Thymus (tissue), 11 donors: Measurements from ENCODE around the gene TCF7. TPM values are rescaled to one million over a fixed set of nuclear protein-coding genes. Genes with fewer than 3 reads are reported as not detected.

Experiments used
- DNase-seq, 9 donors: peaks; one replicate each; pipeline ENCODE4 v3.0.0-alpha.2; 2013; ENCODE audit warnings: low spot score in 9 of 9, low read depth in 6 of 9, missing footprints in 1 of 9
- H3K27ac ChIP-seq, 2 donors: one replicate each; pipeline ENCODE4 v1.5.1; 2013; ENCODE audit warnings: control low read depth in 1 of 2, low read depth in 1 of 2, low read length in 1 of 2, mild to moderate bottlenecking in 1 of 2, moderate library complexity in 1 of 2
- H3K27me3 ChIP-seq, 2 donors: one replicate each; pipeline ENCODE4 v1.5.1; 2013; ENCODE audit warnings: low read length in 1 of 2; ENCODE audit not compliant: control insufficient read depth in 2 of 2, insufficient read depth in 1 of 2
- H3K36me3 ChIP-seq, 2 donors: one replicate each; pipeline ENCODE4 v1.5.1; 2013; ENCODE audit warnings: low read length in 1 of 2, mild to moderate bottlenecking in 1 of 2, moderate library complexity in 1 of 2; ENCODE audit not compliant: control insufficient read depth in 2 of 2, insufficient read depth in 2 of 2
- H3K4me1 ChIP-seq, 2 donors: one replicate each; pipeline ENCODE4 v1.5.1; 2013; ENCODE audit warnings: low read length in 2 of 2; ENCODE audit not compliant: control insufficient read depth in 2 of 2, insufficient read depth in 2 of 2
- H3K4me3 ChIP-seq, 2 donors: one replicate each; pipeline ENCODE4 v1.5.1; 2013; ENCODE audit warnings: low read length in 2 of 2, control low read depth in 1 of 2, mild to moderate bottlenecking in 1 of 2
- H3K9me3 ChIP-seq, 2 donors: one replicate each; pipeline ENCODE4 v1.5.1; 2013; ENCODE audit warnings: low read length in 1 of 2, mild to moderate bottlenecking in 1 of 2; ENCODE audit not compliant: control insufficient read depth in 2 of 2, insufficient read depth in 1 of 2
- WGBS: extraction: QIAGEN DNeasy Blood & Tissue Kit; methylation state at CpG from one replicate; pipeline ENCODE4 v1.1.7; 2013; 5-methylcytosine and 5-hydroxymethylcytosine counted together
- polyA plus RNA-seq: library from polyadenylated mRNA; stranded (reverse); fragments of 200-250 nt; gene quantifications from one replicate; pipeline ENCODE4 v1.2.3, GENCODE V29; 2013
- total RNA-seq: library from RNA; stranded (reverse); fragments of 120-200 nt; gene quantifications from one replicate; pipeline ENCODE4 v1.2.4, GENCODE V29; 2013
- donor health status: healthy.

TCF7 gene
- total and polyA plus RNA-seq, 2 donors = 247 to 265 TPM

DNA sequence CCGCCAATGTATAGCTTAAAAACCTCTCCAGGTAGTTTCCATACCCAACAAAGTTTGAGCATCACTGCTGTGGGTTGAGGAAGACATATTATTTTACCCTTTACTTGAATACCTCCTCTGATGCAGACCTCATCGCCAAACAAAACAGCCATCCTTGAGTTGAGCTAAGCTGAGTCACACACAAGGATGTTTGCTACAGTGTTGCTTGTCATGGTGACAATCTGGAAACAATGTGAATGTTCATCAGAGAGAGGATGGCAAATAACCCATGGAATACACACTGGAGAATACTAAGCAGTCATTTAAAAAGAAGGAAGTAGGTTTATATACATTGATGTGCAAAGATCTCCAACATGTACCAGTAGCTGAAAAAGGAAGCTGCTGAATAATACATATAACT lies 41.1 kb upstream of the TCF7 start:
- WGBS = 67% methylated on average over 2 of the region's 2 CpGs
- Histone ChIP-seq H3K4me3 (no peak overlapping the region), H3K27ac (peak overlapping the region in 1 of 2 donors; percentile 49), H3K27me3 (no peaks in the 10 kb centered on the region), H3K4me1 (peaks cover 68 to 89% of the 10 kb centered on the region in 2 donors), H3K9me3 (no peaks in the 10 kb centered on the region), H3K36me3 (no peaks in the 10 kb centered on the region)
- no peak for DNase-seq

DNA sequence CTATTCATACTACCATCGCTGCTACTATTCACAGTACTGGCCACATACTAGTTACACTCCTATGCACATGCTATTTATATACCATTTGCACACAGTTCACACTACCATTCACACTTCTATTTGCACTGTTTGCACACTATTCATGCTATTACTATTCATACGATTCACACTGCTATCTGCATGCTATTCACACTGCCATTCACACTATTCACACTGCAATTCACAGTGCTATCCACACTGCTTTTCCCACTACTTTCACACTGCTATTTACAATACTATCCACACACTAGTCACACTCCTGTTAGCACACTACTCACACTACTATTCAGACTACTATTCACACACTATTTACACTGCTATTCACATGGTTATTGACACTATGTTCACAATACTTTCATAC lies 39.4 kb upstream of the TCF7 start:
- no peak overlapping the region for H3K4me3 ChIP-seq
- no peaks in the 10 kb centered on the region for H3K36me3 ChIP-seq
- peaks cover 0 to 5% of the 10 kb centered on the region in 2 donors for H3K9me3 ChIP-seq
- DNase-seq = no peak
- peaks cover 73 to 93% of the 10 kb centered on the region in 2 donors for H3K4me1 ChIP-seq
- WGBS = 96% methylated on average over 2 of the region's 2 CpGs
- H3K27me3 ChIP-seq = no peaks in the 10 kb centered on the region
- H3K27ac ChIP-seq = no peak overlapping the region

DNA sequence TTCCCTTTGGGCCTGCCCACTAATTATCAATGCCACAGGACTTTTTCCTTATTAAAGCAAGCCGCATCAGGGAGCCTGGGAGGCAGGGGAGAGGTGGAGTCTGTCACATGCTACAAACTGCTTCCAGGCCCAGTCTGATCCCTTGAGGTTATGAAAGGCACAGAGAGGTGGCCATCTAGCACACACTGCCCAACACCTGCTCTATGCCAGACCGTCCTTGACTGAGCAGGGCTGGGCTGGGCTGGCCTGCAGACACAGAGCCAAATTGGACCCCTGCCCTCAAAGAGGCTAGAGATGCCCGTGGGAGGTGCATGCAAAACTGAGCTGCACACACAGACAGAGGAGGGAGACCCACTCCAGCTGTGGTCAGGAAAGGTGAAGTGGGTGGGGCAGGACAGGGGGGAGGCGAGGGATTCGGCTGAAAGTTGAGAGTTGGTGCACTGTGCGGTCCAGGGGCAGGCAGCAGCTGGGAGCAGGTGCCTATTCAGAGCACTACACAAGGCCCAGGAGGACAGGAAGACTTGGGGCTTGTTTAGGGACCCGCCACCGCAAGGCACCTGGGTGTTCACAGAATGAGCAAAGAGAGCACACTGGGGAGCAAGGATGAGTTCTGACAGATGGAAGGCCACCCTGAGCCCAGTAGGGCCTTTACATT lies 36.4 kb upstream of the TCF7 start:
- Histone ChIP-seq H3K9me3 (peaks cover 0 to 9% of the 10 kb centered on the region in 2 donors), H3K27me3 (no peaks in the 10 kb centered on the region), H3K4me3 (no peak overlapping the region), H3K4me1 (peaks cover 61 to 85% of the 10 kb centered on the region in 2 donors), H3K27ac (peak overlapping the region; percentile 89 to 90), H3K36me3 (peaks cover 0 to 2% of the 10 kb centered on the region in 2 donors)
- DNase-seq = peak in 5 of 9 donors; percentile 70 to 94 (median 82)
- 19% methylated on average over 8 of the region's 8 CpGs for WGBS

DNA sequence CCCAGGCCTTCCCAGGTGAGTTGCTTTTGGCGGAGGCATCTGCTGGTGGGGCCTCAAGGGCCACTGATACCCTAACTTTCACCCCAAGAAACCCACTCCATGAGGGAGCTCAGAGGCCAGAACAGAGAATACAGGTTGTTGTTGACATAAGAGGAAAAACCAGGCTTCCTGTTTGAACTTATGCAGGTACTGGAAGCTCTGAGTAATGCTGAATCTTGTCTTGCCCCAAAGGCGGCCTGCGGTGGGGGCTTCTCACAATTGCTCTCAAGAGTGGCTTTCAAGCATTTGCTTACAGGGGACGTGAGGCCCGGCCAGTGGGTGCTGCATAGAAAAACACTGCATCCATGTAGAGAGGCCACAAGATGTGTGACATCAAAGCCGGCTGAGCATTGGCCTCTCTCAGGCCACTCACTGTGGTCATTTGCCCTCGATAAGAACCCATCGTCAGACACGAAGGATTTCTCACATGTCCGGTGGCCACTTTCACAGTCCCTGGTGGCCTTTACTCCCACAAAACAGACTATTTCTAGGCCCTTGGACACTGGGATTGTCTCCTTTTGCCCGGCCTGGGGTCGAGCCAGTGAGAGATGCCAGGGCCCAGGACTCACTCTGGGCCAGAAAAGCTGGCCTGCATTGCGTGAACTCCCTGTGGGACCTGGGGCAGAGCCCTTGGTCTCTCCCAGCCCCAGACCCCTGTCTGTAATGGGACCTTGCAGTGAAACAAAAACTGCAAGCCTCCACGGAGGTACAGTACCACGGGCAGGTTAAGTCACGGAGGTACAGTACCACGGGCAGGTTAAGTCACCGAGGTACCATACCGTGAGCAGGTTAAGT lies 34.5 kb upstream of the TCF7 start:
- H3K4me1 ChIP-seq = peaks cover 64 to 85% of the 10 kb centered on the region in 2 donors
- peaks cover 0 to 11% of the 10 kb centered on the region in 2 donors for H3K36me3 ChIP-seq
- 82% methylated on average over 19 of the region's 19 CpGs for WGBS
- H3K4me3 ChIP-seq = peak overlapping the region in 1 of 2 donors; percentile 13
- H3K9me3 ChIP-seq = peaks cover 0 to 9% of the 10 kb centered on the region in 2 donors
- no peaks in the 10 kb centered on the region for H3K27me3 ChIP-seq
- peak in 1 of 9 donors; percentile 79 for DNase-seq
- H3K27ac ChIP-seq = peak overlapping the region; percentile 90 to 95

DNA sequence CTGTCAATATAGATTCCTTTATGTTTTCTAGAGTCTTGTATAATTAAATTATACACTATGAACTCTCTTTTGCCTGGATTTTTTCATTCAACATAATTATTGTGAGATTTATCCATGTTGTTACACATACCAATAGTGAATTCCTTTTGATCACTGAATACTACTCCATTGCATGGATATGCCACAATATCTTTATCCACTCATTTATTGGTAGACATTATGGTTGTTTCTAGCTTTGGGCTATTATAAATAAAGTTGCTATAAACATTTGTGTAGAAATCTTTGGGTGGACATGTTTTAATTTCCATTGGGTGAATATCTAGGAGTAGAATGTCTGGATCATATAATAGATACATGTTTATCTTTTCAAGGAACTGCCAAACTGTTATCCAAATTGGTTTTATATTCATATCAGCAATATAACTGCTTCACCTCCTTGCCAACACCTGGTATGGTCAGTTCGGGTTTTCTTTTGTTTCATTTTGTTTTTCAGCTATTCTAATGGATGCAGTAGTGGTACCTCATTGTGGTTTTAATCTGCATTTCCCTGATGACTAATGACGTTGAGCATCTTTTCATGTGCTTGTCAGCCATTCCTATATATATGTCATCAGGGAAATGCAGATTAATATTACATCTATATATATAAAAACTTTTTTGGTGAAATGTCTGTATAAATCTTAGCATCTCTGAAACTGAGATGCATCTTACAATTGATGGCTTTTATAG lies 32.1 kb upstream of the TCF7 start:
- Histone ChIP-seq H3K4me3 (no peak overlapping the region), H3K9me3 (peaks cover 0 to 9% of the 10 kb centered on the region in 2 donors), H3K36me3 (peaks cover 0 to 14% of the 10 kb centered on the region in 2 donors), H3K27ac (no peak overlapping the region), H3K4me1 (peaks cover 62 to 89% of the 10 kb centered on the region in 2 donors), H3K27me3 (no peaks in the 10 kb centered on the region)
- WGBS = 60% methylated on average over 2 of the region's 2 CpGs
- DNase-seq = no peak

DNA sequence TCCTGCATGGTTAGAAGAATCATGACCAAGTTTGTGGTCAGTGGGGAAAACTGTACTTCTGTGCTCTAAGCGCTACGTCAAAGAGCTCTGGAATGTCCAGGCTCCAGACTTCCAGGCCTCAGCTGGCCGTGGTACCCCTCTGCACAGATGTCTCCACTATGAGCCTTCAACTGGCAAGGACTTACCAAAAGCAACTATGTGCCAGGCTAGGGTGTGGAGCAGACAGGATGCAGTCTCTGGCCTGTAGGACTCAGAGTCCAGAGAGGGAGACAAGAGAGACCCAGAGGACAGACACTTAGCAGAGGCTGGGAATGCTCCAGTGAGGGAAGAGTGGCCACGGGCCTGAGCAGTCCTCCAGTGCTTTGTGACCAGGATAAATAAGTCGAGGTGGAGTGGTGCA lies 31.0 kb upstream of the TCF7 start:
- peak in 1 of 9 donors; percentile 16 for DNase-seq
- WGBS = 88% methylated on average over 5 of the region's 5 CpGs
- peaks cover 0 to 9% of the 10 kb centered on the region in 2 donors for H3K9me3 ChIP-seq

DNA sequence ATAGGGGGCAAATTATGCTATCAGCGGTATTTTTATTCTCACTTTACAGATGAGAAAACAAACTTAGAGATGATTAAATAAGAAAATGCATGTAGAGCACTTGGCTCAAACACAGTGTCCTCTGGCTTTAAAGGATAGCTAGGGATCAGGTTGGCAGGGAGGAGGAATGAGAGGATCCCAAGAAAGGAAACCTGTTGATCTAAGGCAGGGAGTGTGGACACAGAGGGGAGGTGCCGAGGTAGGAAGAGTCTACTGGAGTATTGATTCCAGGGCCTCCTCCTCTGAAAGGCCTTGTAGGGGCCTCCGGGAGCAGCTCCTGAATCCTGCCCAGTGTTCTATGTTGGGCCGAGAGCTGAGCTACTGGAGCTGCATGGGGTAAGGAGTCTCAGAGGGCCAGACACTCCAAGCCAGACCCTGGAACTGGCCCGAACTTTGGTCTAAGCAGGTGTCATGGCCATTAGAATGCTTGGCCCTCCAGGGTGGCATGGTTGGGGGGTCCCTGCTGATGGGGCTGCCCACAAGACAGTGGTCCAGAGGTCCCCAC lies 30.4 kb upstream of the TCF7 start:
- peaks cover 0 to 6% of the 10 kb centered on the region in 2 donors for H3K9me3 ChIP-seq
- no peaks in the 10 kb centered on the region for H3K27me3 ChIP-seq
- H3K4me1 ChIP-seq = peaks cover 66 to 89% of the 10 kb centered on the region in 2 donors
- WGBS = 98% methylated on average over 5 of the region's 5 CpGs
- H3K4me3 ChIP-seq = no peak overlapping the region
- peaks cover 0 to 17% of the 10 kb centered on the region in 2 donors for H3K36me3 ChIP-seq
- DNase-seq = no peak
- peak overlapping the region in 1 of 2 donors; percentile 22 for H3K27ac ChIP-seq

More for the DNA sequence above, 31.0 kb upstream of the TCF7 start:
- Histone ChIP-seq H3K4me1 (peaks cover 64 to 89% of the 10 kb centered on the region in 2 donors), H3K36me3 (peaks cover 0 to 15% of the 10 kb centered on the region in 2 donors), H3K27me3 (no peaks in the 10 kb centered on the region), H3K4me3 (no peak overlapping the region), H3K27ac (peak overlapping the region in 1 of 2 donors; percentile 22)

DNA sequence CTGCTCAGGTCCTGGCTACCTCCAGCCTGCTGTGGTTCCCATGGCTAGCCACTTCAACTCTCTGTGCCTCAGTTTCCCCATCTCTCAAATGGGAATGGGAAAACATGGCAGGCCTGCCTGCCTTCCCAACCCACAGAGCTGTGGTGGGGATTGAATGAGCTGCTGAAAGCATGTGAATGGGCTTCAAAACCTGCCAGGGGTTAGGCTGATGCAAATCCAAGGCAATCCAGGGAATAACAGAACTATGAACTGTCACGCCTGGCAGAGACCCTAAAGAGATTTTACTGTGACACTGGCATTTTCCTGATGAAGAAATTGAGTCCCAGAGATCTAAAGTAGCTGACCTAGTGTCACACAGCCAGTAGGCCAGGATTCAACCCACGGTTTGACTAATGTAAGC lies 29.9 kb upstream of the TCF7 start:
- Histone ChIP-seq H3K27ac (no peak overlapping the region), H3K27me3 (no peaks in the 10 kb centered on the region), H3K9me3 (peaks cover 0 to 6% of the 10 kb centered on the region in 2 donors), H3K36me3 (peaks cover 0 to 17% of the 10 kb centered on the region in 2 donors), H3K4me3 (no peak overlapping the region), H3K4me1 (peaks cover 66 to 89% of the 10 kb centered on the region in 2 donors)
- WGBS = 76% methylated on average over 2 of the region's 2 CpGs
- no peak for DNase-seq
